NCI-H526 treated with DMSO at 0.1 percent for 48 hours (cell line): ENCODE results near the gene ECE2.

Experiments used
- DNase-seq: peaks from one replicate; lab custom pipeline; 2025; lab: John Stamatoyannopoulos, UW

The ECE2 gene

DNA sequence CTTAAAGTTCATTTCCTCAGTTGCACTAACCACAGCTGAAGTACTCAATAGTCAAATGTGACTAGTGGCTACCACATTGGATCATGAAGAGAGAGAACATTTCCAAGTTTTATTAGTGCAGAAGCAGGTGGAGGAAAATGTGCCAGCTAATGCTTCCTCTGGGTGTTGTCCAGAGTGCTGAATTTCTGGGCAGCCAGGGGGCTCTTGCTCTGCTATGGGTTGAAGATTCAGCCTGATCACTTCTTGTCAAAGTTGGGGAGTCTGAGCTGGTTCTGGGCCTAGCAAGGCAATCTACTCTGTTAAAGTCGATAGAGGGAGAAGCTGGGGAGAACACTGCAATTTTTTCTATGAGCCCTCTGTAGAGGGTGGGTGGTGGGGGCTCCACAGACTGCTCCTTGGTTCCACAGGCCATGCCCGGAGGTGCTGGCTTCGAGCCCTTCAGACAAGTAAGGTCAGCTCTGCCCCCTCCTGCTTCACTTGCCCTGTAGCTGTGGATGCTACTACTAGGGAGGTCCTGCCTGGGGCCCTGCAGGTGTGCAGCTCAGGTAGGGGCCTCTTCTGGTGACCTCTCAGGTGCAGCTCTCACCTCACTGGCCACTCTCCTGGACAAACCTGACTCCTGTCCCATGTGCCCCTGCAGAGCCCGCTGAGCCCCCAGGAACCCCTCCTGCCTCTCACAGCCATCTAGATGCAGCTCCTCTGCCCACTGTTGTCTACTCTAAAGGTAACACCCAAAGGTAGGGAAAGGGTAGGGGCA lies 35.3 kb upstream of the ECE2 start:
- DNase-seq: no peak

DNA sequence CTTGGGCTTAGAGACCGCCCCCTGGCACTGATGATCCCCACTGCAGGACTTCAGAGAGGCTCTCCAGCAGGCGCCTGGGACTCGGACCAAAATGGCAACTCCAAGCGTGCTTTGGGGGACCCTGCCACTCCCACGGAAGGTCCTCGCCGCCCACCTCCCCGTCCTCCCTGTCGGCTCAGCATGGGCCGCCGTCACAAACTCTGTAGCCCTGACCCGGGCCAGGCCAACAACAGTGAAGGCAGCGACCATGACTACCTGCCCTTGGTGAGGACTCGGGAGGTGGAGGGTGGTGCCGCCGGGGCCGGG lies 34.7 kb upstream of the ECE2 start:
- DNase-seq: no peak

DNA sequence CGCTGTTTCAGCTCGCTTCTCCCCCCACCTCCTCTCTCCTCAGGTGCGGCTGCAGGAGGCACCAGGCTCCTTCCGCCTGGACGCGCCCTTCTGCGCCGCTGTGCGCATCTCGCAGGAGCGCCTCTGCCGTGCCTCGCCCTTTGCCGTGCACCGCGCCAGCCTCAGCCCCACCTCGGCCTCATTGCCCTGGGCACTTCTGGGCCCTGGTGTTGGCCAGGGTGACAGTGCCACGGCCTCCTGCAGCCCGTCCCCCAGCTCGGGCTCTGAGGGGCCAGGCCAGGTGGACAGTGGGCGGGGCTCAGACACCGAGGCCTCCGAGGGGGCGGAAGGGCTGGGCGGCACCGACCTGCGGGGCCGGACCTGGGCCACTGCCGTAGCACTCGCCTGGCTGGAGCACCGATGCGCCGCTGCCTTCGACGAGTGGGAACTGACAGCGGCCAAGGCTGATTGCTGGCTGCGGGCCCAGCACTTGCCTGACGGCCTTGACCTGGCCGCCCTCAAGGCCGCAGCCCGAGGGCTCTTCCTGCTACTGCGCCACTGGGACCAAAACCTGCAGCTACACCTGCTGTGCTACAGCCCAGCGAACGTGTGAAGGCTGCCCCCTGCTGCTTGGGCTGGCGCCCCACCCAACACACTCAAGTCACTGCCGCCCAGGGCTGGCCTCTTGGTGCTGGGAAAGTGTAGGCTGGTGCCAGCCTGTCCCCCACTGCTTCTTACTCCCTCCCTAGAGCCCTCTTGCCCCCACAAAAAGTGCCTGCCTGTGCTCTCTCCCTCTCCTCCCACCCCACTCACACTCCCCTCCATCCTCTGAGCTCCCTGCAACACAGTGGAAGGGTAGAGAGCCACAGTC lies 34.1 kb upstream of the ECE2 start:
- peak; percentile 70 for DNase-seq

DNA sequence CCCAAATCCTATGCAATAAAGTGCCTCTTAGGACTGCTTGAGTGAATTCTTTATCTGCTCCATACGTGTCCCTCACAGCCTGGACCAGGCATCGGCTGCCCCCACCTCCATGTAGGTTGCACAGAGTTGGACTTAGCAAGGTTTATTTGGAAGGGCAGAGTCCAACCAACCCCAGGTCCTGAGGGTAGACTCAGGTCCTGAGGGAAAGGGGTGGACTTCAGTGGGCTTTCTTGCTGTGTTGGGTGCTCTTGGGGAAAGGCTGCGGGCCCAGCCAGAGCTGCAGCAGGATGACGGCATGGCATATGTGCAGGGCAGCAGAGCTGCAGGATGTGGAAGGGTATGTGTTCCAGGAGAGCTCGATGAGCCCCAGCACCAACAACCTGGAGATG lies 33.5 kb upstream of the ECE2 start:
- DNase-seq: no peak

DNA sequence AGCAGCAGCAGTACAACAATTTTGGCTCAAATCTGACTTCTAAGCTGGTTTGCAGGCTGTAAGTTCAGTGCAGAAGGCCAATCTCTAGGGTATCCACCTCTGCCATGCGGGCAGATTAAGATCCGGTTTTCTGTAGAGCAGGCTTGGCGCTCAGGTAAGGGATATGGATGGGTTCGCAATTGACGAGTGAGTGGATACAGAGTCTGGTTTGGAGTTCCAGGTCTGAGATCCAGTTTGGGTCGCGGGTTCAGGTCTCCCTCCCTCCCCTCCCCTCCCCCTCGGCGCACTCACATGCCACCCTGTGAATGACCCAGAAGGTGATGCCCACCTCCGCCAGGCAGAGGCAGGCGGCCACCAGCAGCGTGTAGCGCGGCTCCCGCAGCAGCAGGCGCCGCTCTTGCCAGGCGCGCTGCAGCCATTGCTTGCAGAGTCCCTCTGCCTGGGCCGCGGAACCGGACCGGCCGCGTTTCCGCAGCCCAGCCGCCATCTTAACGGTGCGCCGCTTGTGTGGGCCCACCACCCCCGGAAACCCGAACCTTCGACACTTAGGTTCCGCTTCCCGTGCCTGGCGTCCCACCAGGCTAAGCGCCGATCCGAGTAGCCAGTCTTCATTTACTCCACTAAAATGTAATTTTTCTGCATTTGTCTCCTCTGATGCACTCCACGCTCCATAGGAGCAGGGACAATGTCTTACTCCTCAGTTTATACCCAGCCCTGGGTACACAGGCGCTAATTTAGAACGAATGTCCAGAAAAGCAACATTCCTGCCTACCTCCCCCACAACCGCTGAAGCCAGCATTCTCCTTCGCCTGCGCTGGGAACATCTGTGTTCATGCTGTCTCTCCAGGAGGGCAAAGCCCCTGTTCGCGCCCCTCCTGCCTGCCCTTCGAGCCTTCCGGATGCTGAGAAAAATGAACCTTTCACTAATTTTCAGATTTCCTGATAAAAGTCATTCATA lies 27.1 kb upstream of the ECE2 start, which contains the start of gene ALG3:
Gene ALG3, minus strand, starts transcription at position 509 of the 958 bp plus-strand sequence. Its CDS starts 22 bp downstream, at position 487.
- peak; percentile 49 for DNase-seq

DNA sequence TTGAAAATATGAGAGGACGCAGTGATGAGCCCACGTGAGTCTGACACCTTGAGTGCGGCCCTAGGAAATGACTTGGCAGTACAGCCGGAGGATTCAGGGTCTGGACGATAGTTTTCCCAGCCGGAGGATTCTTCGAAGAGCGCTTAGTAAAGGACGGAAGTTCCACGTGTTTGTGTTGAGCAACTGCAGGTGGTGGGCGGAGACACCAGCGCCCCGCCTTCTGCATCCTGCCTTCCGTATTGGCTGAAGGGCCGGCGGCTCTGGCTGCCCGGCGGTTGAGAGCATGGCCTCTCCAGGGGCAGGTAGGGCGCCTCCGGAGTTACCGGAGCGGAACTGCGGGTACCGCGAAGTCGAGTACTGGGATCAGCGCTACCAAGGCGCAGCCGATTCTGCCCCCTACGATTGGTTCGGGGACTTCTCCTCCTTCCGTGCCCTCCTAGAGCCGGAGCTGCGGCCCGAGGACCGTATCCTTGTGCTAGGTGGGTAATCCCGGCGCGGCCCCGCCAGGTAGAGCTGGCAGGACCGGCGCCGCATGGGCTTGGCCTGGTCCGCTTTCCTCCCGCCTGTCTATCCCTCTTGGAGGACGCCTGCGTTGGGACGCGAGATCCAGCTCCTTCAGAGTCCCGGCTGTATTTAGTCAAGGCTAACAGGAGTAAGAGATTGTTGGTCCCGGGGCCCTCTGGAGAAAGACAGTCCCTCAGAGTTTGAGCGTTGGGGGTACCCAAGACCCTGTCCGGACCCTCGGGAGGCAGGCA lies 26.2 kb upstream of the ECE2 start, which contains the start of gene EEF1AKMT4:
Gene EEF1AKMT4, plus strand, starts transcription at position 261 of the 755 bp plus-strand sequence. Its CDS starts 23 bp downstream, at position 284.
- peak; percentile 98 for DNase-seq

DNA sequence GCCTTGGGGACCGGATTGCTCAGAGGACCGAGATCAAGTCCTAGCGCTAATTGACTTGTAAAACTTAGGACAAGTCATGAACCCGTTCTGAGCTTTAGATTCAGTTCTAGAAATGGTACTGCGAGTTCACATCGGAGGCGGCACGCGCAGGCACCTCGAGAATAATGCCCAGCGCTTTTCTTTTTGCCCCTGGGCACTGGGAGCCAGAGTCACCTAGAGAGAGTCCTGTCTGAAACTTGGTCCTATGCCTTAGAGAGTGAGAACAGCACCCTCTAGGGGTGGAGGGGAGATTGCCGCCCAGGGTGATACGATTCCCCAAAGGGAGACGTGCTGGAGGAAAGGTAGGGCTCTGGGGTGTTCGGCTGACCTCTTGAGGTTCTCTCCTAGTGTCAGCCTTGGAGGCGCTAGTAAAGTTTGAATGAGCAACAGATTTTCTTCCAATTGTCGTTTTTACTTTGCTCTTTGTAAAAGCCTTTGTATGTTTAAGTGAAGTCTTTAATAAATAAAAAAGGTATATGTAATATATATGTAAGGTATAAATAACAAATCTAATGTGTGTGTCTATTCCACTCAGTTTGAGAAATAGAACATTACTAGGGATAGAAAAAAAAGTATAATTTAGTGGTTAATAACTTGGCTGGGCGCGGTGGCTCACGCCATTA lies 25.5 kb upstream of the ECE2 start:
- peak; percentile 90 for DNase-seq

DNA sequence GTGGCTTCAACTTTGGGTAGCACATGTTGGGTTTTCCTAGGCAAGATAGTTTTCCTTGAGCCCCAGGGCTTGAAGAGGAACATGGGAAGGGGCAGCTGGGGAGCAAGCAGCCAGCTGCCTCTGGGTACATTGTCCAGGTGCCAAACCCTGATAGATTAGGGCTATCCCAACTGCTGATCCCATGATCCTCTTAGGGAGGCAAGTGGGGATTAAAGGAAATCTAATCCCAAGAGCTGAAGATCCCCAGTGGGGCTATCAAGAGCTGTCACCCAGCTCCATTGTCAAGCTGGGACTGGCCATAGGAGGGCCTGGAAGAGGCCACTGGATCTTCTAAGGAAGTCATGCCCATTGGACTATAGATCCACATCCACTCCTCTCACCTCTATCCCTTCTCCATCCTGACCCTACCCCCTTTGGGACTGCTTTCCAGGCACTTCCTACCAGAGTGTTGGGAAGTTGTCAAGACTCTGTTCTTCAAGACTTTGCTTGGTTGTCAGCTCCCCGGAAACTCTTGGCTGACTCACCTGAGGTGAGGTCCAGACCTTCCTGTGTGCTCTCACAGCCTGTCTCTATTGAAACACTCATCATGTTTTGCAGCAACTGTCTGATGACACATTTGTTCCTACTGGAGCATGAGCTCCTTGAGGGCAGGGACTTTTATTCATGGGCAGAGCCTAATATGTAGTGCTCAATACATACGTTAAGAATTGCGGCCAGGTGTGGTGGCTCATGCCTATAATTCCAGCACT lies 20.4 kb upstream of the ECE2 start:
- DNase-seq: no peak

DNA sequence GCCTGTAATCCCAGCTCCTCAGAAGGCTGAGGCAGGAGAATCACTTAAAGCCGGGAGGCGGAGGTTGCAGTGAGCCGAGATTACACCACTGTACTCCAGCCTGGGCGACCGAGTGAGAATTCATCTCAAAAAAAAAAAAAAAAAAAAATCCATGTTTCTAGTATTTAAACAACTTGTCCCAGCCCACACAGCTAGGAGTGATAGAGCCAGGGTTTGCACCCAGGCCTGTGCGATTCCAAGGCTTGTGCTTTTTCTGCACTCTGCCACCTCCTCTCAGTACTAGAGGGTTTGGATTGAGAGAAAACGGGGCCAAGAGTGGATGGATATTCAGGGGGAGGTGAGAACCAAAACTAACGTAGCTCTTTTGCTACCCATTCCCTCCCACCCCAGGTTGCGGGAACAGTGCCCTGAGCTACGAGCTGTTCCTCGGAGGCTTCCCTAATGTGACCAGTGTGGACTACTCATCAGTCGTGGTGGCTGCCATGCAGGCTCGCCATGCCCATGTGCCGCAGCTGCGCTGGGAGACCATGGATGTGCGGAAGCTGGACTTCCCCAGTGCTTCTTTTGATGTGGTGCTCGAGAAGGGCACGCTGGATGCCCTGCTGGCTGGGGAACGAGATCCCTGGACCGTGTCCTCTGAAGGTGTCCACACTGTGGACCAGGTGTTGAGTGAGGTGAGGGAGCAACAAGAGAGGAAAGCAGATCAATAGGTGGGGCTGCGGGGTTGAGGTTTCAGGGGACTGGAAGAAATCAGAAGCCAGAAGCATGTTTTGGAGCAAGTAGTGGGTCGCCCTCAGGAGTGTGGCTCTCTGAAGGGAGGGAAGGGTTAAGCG lies 18.5 kb upstream of the ECE2 start:
- no peak for DNase-seq

DNA sequence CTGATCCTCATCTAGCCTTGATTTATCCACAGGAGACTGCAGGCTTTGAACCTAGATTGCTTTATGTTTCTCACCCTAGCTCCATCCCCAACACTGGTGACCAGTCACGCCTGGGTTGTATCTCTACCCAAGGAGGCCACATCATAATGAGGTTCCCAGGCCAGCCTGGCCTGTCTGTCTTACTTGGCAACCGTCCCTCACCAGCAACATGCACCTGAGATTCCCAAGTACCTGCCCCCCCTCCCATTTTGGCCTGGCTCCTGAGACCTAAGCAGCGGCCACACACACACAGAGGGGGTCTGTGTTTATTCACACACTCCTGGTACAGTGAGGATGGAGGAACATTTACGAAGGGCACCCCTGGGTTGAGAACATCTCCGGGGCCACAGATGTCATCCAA lies 16.9 kb upstream of the ECE2 start:
- DNase-seq: no peak

DNA sequence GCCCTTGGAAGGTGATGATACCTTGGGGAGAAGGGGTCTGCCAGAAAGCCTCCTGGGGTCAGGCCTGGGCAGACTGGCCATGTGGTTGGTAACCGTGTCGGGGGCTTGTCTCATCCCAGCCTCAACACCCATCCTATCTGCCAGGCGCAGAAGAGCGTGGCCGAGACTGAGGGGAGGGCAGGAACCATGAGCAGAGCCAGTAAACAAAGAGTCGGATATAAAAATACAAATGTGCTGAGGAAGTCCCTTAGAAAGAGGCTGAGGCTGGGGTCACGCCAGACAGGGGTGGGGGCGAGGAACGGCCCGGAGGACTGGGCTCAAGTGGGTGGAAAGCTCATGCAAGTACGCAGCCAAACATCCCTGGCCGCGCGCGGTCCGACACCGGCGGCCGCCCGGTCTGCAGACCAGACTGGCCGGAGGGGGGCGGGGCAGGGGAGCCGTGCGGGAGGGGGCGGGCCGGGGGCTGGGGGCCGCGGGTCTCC lies 16.4 kb upstream of the ECE2 start:
- DNase-seq: peak; percentile 10

DNA sequence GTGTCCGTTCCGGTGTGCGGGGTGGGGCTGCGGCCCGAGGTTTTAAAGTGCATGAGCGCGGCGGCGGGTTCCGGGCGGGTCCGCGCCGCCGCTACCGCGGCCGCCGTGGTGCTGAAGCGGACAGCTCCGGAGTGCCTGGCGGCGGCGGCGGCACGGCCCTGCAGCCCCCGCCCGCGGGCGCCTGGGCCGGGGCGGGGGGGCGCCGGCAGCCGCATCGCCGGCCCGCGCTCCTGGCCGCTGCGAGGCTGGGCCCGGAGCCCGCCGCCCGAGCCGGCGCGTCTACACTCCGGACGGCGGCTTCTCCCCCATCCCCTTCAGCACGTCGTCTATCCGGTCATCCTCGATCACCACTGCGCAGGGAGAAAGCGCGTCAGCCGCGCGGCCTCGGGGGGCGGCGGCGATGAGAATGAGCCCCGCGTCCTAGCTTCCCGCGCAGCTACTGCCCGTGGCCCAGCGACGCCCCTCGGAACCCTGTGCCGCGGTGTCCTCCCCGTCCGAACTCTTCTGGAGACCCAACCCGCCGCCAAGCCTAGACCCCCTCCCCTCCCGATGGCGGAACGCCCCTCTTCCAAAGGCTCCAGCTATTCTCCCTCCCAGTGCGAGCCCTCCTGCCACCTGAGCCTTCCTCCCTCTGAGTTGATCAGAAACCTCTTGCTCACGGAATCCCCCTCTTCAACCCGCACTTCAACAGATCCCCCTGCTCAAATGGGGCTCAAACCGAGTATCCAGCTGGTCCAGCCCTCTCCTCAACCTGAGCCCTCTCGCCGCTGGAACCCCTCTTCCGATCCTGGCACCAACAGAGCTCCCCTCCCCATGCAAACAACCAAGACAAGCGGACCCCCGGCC lies 15.7 kb upstream of the ECE2 start:
- DNase-seq: peak; percentile 52

DNA sequence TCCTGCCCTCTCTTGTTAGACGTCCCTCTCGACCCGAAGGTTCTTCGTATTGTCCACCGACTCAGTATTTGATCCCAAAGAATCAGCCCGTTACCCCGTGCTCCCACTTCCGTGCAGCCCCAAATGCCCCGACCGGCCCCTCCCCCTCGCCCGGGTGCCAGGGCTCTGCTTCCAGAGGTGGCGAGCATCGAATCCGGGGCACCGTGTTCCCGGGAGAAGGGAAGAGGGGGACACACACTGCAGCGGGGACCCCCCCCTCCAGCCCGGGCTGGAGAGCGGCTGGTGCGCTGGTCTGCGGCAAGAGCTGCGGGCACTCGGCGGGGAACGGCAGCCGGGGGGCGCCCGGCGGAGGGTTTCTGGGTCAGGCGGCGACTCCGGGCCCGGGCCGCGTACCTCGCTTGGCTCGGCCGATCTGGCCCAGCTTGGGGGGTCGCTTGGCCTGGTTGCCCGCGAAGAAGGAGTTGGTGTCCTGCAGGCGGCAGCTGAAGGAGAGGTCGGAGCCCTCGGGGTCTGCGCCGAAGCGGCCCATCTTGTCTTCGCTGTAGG lies 15.0 kb upstream of the ECE2 start:
- no peak for DNase-seq

DNA sequence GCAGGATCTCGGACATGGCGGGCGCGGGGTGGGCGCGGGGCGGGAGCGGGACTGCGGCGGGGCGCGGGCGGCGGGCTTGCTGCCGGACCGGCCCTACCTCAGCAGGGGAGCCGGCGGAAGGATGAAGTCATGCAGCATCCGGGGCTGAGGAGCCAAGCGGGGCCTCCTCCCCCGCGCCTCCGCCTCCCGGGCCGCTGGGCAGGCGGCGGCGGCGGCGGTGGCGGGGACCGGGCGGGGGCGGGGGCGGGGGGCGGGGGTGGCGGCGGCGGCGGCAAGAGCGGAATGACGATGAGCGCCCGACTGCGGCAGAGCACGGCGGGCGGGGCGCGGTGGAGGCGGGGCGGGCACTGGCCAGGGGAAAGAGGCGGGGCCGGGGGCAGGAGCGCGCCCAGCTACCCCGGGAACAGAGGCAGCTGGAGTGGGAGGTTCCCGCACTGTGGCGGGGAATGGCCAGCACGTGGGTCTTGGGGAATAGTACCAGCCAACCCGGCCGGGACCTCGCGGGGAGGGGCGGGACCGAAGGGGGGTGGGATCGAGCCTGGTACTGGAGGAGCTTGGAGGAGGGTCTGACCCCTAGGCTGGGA lies 14.5 kb upstream of the ECE2 start, which contains the start of gene CAMK2N2:
Gene CAMK2N2, minus strand, starts transcription at position 284 of the 584 bp plus-strand sequence. Its CDS starts 268 bp downstream, at position 16.
- peak; percentile 81 for DNase-seq

DNA sequence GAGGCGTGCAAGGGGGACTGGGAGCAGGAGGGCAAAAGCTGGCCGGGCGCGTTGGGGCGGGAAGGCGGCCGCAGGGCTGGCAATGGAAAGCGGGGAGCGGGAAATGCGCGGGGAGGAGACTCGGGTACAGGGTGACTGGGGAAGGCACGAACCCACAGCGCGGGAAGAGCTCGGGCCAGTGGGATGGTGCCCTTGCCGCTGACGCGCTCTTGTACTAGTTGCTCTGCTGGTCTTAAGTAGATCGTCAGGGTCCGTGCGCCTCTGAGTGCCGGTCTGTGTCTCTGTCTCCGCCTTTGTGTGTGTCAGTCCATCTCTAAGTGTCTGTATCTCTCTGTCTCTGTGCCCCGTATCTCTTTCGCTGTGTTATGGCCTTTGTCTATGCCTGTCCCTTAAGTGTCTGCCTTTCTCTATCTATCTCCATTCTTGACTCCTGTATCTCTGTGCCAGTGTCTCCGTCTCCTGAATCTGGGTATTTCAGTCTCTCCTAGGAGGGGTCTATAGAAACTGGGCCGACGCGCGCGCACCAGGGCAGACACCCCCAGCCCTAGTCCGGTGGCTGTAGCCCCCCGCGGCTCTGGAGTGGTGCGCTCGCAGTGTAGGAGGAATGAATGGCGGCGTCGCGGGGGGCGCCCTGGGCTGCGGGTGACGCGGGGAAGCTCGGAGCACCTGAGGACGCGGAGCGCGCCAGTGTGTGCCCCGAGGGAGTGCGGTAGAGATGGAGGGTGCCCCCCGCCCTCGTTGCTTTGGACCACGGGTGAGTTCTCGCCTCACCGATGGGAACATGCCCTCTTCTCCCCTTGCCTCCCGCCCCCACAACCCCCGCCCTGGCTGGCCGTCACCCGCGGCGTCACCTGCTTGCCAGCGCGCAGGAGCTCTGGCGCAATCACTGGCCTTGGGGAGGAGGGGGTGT lies 13.7 kb upstream of the ECE2 start:
- DNase-seq: peak; percentile 48

DNA sequence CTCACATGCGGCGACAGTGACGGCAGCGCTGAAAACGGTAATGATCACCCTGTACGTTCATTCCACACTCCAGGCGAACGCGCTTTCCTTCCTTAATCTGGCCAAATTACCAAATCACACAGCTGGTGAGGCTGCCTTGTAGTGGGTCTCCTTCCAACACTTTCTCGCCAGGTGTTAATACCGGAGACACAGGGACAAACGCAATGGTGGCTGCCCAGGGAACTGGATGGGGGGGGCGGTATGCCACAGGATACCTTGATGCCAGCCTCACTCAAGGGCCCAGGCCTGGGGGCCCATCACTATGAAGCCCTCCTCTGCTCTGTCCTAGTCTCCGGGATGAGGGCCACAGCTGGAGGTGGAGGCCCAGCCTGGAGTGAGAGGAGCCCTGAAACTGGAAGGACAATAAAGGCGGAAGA lies 13.1 kb upstream of the ECE2 start:
- peak; percentile 14 for DNase-seq
